HG02571 (cell line): Measurements from ENCODE around the gene PPP1R1C.
A peak's percentile ranks its signal among the peaks of the same experiment; 100 is the strongest.

ENCODE experiments used
- ATAC-seq: cut with Tn5 transposase; IDR thresholded peaks from one replicate; pipeline ENCODE4 v1.9.1; 2021; ENCODE audit warnings: mild to moderate bottlenecking, moderate library complexity; ENCODE audit not compliant: unreplicated experiment

The PPP1R1C gene

GRCh38 chr2:182062329-182062972 lies 76.8 kb downstream of the PPP1R1C start:
- ATAC-seq = no peak

GRCh38 chr2:182064019-182064778 lies 78.5 kb downstream of the PPP1R1C start:
- ATAC-seq = no peak

- ATAC-seq = no peak
These were observed 80.9 kb downstream of the PPP1R1C start for GRCh38 chr2:182066400-182067087.

- ATAC-seq = no peak
These were observed 81.7 kb downstream of the PPP1R1C start for GRCh38 chr2:182067393-182067792.

- ATAC-seq = no peak
These were observed 83.2 kb downstream of the PPP1R1C start for GRCh38 chr2:182068811-182069210.

GRCh38 chr2:182069416-182069815 lies 83.8 kb downstream of the PPP1R1C start:
- no peak for ATAC-seq

- no peak for ATAC-seq
These were observed 84.3 kb downstream of the PPP1R1C start for GRCh38 chr2:182069908-182070307.

GRCh38 chr2:182070736-182071135 lies 85.1 kb downstream of the PPP1R1C start:
- no peak for ATAC-seq

GRCh38 chr2:182072861-182073260 lies 87.2 kb downstream of the PPP1R1C start:
- ATAC-seq = no peak

- ATAC-seq = no peak
These were observed 88.0 kb downstream of the PPP1R1C start for GRCh38 chr2:182073613-182074012.

GRCh38 chr2:182077023-182077422 lies 91.4 kb downstream of the PPP1R1C start:
- ATAC-seq = no peak

- ATAC-seq = peak; percentile 48
These were observed 91.9 kb downstream of the PPP1R1C start for GRCh38 chr2:182077448-182078142.

GRCh38 chr2:182078988-182079602 lies 93.4 kb downstream of the PPP1R1C start:
- ATAC-seq = no peak

- no peak for ATAC-seq
These were observed 94.8 kb downstream of the PPP1R1C start for GRCh38 chr2:182080493-182080892.

- ATAC-seq = no peak
These were observed 96.1 kb downstream of the PPP1R1C start for GRCh38 chr2:182081602-182082260.

GRCh38 chr2:182088681-182089320 lies 103.1 kb downstream of the PPP1R1C start:
- ATAC-seq = no peak

- ATAC-seq = no peak
These were observed 104.8 kb downstream of the PPP1R1C start for GRCh38 chr2:182090486-182090885.

GRCh38 chr2:182097571-182098164 lies 112.0 kb downstream of the PPP1R1C start:
- ATAC-seq = no peak

- ATAC-seq = no peak
These were observed 113.0 kb downstream of the PPP1R1C start for GRCh38 chr2:182098648-182099047.
